ENCODE data around the gene NEUROD4.

GRCh38 chr12:54997929-54998522, 21.7 kb upstream of the NEUROD4 start:
- no peak for TF ChIP-seq POLR2A (IDR thresholded peaks at IDR 0.05; ENCODE audit: low read length)
- no peak for TF ChIP-seq GATA1 (IDR thresholded peaks at IDR 0.05; ENCODE audit: low read depth, low read length)
